Hematopoietic multipotent progenitor cell treated with erythropoietin and hydrocortisone succinate and interleukin-3 and kit ligand, for 4 days (in vitro differentiated cells): ENCODE results near the gene PLEKHH2.
"Not testable (repeated sequence)": the region's sequence is repeated elsewhere in the genome, so short reads cannot be mapped to it uniquely, and the experiment has no call there.

ENCODE experiments used
- DNase-seq: peaks from one replicate; pipeline ENCODE4 v3.0.0-alpha.2; 2015

PLEKHH2 gene

GRCh38 chr2:43637030-43637803 is at the start of gene PLEKHH2:
TSS of gene PLEKHH2 (plus strand) at chr2:43637260. CDS start at chr2:43644674, 7,414 bp downstream.
- DNase-seq: peak; percentile 89

- DNase-seq: peak; percentile 39
Observed at GRCh38 chr2:43592443-43592842, 44.6 kb upstream of the PLEKHH2 start.

- DNase-seq: no peak
Observed at GRCh38 chr2:43593254-43593653, 43.8 kb upstream of the PLEKHH2 start.

GRCh38 chr2:43594875-43595274 is 42.2 kb upstream of the PLEKHH2 start:
- no peak for DNase-seq

GRCh38 chr2:43595603-43596412 is 41.3 kb upstream of the PLEKHH2 start, which contains the start of gene THADA:
TSS of gene THADA (minus strand) at chr2:43596038. CDS start at chr2:43592392, 3,646 bp downstream.
- DNase-seq: peak; percentile 100

- not testable (repeated sequence) for DNase-seq
Observed at GRCh38 chr2:43600596-43600995, 36.5 kb upstream of the PLEKHH2 start.

GRCh38 chr2:43604674-43605073 is 32.4 kb upstream of the PLEKHH2 start:
- no peak for DNase-seq

GRCh38 chr2:43605079-43605655 is 31.9 kb upstream of the PLEKHH2 start:
- DNase-seq: peak; percentile 81

GRCh38 chr2:43605851-43606250 is 31.2 kb upstream of the PLEKHH2 start:
- no peak for DNase-seq

GRCh38 chr2:43609290-43609918 is 27.7 kb upstream of the PLEKHH2 start:
- DNase-seq: peak; percentile 79

- no peak for DNase-seq
Observed at GRCh38 chr2:43610361-43610760, 26.7 kb upstream of the PLEKHH2 start.

- peak; percentile 88 for DNase-seq
Observed at GRCh38 chr2:43611987-43612894, 24.8 kb upstream of the PLEKHH2 start.

GRCh38 chr2:43612944-43613343 is 24.1 kb upstream of the PLEKHH2 start:
- no peak for DNase-seq

GRCh38 chr2:43616967-43617680 is 19.9 kb upstream of the PLEKHH2 start:
- DNase-seq: no peak

GRCh38 chr2:43619511-43619910 is 17.5 kb upstream of the PLEKHH2 start:
- no peak for DNase-seq

- no peak for DNase-seq
Observed at GRCh38 chr2:43622931-43623451, 14.1 kb upstream of the PLEKHH2 start.

- no peak for DNase-seq
Observed at GRCh38 chr2:43631618-43632317, 5.3 kb upstream of the PLEKHH2 start.

- DNase-seq: peak; percentile 9
Observed at GRCh38 chr2:43634604-43635306, 2.3 kb upstream of the PLEKHH2 start.

- DNase-seq: not testable (repeated sequence)
Observed at GRCh38 chr2:43636153-43636552, 907 bp upstream of the PLEKHH2 start.

GRCh38 chr2:43636621-43637020 is 439 bp upstream of the PLEKHH2 start:
- no peak for DNase-seq
